Uterus (tissue), 2 donors: ENCODE results near the gene MIER3.

ENCODE experiments used
- CTCF ChIP-seq, 4 experiments: fragments of 200-600 bp in 2 of 4; fragments of 450-650 bp in 2 of 4; sonication (generic) in 2 of 4; IDR thresholded peaks; one replicate each; pipeline ENCODE4 v1.5.1; 2016 to 2019; ENCODE audit warnings: antibody characterized with exemption in 4 of 4, mild to moderate bottlenecking in 2 of 4, moderate library complexity in 1 of 4
- POLR2A ChIP-seq, 2 donors: fragments of 450-650 bp; IDR thresholded peaks; one replicate each; pipeline ENCODE4 v1.6.1; 2016; ENCODE audit warnings: antibody characterized with exemption in 2 of 2, mild to moderate bottlenecking in 1 of 2, moderate library complexity in 1 of 2

- no peak for TF ChIP-seq CTCF (IDR thresholded peaks at IDR 0.05)
- no peak for TF ChIP-seq POLR2A (IDR thresholded peaks at IDR 0.05)
Observed at GRCh38 chr5:56973473-56973872, 21.6 kb upstream of the MIER3 start.
